ENCODE data around the gene ARF1.

The ARF1 gene

DNA sequence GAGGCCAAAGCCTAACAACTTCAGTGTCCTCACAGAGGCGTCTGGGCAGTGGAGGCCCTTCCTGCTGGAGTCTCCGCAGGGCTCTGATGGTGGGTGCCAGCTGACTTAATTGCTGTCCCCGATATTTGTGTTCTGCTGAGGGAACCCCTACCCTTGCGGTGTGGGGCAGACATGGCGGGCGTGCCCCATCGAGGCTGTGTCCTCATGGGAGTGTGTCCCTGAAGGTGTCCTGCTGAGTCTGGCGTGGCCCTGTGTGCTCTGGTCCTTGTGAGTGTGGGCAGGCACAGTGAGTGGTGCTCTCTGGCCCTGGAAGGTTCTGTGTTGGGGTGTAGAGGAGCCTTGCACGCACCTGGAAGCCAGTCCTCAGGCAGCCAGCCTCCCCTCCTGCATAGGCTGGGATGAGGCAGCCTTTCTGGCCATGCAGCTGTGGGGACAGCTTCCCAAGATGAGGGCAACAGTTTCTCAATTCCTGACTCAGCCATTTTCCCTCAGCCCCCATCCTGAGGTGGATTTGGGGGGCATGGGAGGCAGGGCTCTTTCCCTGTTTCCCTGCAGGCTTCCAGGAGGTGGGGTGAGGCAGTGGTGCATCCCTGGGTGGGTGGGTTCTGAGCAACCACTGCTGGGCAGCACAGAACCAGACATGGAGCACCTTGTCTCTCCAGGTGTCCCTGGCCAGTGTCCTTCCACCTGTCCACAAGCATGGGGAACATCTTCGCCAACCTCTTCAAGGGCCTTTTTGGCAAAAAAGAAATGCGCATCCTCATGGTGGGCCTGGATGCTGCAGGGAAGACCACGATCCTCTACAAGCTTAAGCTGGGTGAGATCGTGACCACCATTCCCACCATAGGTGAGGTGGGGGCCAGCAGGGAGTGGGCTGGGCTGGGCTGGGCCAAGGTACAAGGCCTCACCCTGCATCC, 14.2 kb downstream of the ARF1 start:
- Mint-ChIP-seq H3K9me3 (peaks cover 18% of the 10 kb centered on the region), H3K36me3 (ENCODE audit: low read depth) (peaks cover 57% of the 10 kb centered on the region), H3K27ac (no peak overlapping the region), H3K27me3 (ENCODE audit: low read depth) (no peaks in the 10 kb centered on the region), H3K4me3 (no peak overlapping the region), H3K4me1 (ENCODE audit: low read depth) (peaks cover 8% of the 10 kb centered on the region)

DNA sequence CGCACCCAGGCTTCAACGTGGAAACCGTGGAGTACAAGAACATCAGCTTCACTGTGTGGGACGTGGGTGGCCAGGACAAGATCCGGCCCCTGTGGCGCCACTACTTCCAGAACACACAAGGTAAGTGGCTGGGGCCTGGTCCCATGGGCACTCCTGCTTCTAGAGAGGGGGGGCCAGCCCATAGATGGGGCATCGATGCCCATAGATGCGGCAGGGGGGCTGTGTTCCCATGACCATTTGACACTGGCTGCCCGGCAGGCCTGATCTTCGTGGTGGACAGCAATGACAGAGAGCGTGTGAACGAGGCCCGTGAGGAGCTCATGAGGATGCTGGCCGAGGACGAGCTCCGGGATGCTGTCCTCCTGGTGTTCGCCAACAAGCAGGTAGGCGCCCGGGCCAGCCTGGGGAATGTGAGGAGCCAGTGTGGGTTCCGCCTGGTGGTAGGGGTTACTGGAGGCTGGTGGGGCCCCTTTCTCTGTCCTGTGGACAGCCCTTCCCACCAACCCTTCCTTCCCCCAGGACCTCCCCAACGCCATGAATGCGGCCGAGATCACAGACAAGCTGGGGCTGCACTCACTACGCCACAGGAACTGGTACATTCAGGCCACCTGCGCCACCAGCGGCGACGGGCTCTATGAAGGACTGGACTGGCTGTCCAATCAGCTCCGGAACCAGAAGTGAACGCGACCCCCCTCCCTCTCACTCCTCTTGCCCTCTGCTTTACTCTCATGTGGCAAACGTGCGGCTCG, 15.0 kb downstream of the ARF1 start:
- H3K27ac Mint-ChIP-seq: no peak overlapping the region
- H3K4me1 Mint-ChIP-seq (ENCODE audit: low read depth): peaks cover 5% of the 10 kb centered on the region

DNA sequence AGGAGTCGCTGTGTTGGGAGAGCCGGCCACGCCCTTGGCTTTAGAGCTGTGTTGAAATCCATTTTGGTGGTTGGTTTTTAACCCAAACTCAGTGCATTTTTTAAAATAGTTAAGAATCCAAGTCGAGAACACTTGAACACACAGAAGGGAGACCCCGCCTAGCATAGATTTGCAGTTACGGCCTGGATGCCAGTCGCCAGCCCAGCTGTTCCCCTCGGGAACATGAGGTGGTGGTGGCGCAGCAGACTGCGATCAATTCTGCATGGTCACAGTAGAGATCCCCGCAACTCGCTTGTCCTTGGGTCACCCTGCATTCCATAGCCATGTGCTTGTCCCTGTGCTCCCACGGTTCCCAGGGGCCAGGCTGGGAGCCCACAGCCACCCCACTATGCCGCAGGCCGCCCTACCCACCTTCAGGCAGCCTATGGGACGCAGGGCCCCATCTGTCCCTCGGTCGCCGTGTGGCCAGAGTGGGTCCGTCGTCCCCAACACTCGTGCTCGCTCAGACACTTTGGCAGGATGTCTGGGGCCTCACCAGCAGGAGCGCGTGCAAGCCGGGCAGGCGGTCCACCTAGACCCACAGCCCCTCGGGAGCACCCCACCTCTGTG, 15.9 kb downstream of the ARF1 start:
- no peak overlapping the region for H3K4me3 Mint-ChIP-seq

More for the DNA sequence above, 15.0 kb downstream of the ARF1 start:
- Mint-ChIP-seq H3K36me3 (ENCODE audit: low read depth) (peaks cover 49% of the 10 kb centered on the region), H3K4me3 (no peak overlapping the region), H3K27me3 (ENCODE audit: low read depth) (no peaks in the 10 kb centered on the region), H3K9me3 (peaks cover 18% of the 10 kb centered on the region)

DNA sequence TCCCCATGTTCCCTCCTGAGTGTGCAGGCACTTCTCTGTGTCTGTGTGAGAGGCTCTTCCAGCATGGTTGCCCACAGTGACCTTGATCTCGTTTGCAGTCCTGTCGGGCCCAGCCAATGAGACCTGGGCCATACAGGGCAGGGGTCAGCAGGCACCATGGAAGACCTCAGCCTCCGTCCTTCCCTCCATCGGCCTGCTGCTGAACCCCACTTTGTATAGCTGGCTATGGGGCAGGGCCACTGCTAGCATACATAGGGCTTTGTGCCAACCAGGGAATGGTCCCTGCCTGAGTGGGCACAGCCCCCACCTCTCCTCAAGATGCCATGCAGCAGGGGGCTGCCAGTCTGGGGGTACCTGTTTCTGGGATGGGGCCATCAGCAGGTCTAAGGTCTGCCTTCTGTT, 16.8 kb downstream of the ARF1 start:
- H3K36me3 Mint-ChIP-seq (ENCODE audit: low read depth): peaks cover 38% of the 10 kb centered on the region
- peaks cover 9% of the 10 kb centered on the region for H3K4me1 Mint-ChIP-seq (ENCODE audit: low read depth)
- peaks cover 14% of the 10 kb centered on the region for H3K9me3 Mint-ChIP-seq
- H3K27ac Mint-ChIP-seq: no peak overlapping the region
- no peaks in the 10 kb centered on the region for H3K27me3 Mint-ChIP-seq (ENCODE audit: low read depth)
- no peak overlapping the region for H3K4me3 Mint-ChIP-seq

More for the DNA sequence above, 15.9 kb downstream of the ARF1 start:
- Mint-ChIP-seq H3K36me3 (ENCODE audit: low read depth) (peaks cover 47% of the 10 kb centered on the region), H3K27me3 (ENCODE audit: low read depth) (no peaks in the 10 kb centered on the region), H3K9me3 (peaks cover 18% of the 10 kb centered on the region), H3K4me1 (ENCODE audit: low read depth) (peaks cover 5% of the 10 kb centered on the region), H3K27ac (no peak overlapping the region)

GRCh38 chr1:228100822-228101613, 18.5 kb downstream of the ARF1 start:
- H3K4me3 Mint-ChIP-seq: peak overlapping the region; percentile 58
- H3K36me3 Mint-ChIP-seq (ENCODE audit: low read depth): peaks cover 22% of the 10 kb centered on the region
- peaks cover 9% of the 10 kb centered on the region for H3K4me1 Mint-ChIP-seq (ENCODE audit: low read depth)
- H3K27me3 Mint-ChIP-seq (ENCODE audit: low read depth): no peaks in the 10 kb centered on the region
- no peaks in the 10 kb centered on the region for H3K9me3 Mint-ChIP-seq
- H3K27ac Mint-ChIP-seq: peak overlapping the region; percentile 75

- Mint-ChIP-seq H3K4me3 (peak overlapping the region; percentile 58), H3K27me3 (ENCODE audit: low read depth) (no peaks in the 10 kb centered on the region), H3K27ac (peak overlapping the region; percentile 19), H3K36me3 (ENCODE audit: low read depth) (peaks cover 21% of the 10 kb centered on the region), H3K9me3 (no peaks in the 10 kb centered on the region), H3K4me1 (ENCODE audit: low read depth) (peaks cover 9% of the 10 kb centered on the region)
These were observed 19.1 kb downstream of the ARF1 start for GRCh38 chr1:228101614-228101993.

- peaks cover 21% of the 10 kb centered on the region for H3K36me3 Mint-ChIP-seq (ENCODE audit: low read depth)
- H3K9me3 Mint-ChIP-seq: no peaks in the 10 kb centered on the region
- H3K4me3 Mint-ChIP-seq: peak overlapping the region; percentile 78
- peak overlapping the region; percentile 75 for H3K27ac Mint-ChIP-seq
- no peaks in the 10 kb centered on the region for H3K27me3 Mint-ChIP-seq (ENCODE audit: low read depth)
- peaks cover 9% of the 10 kb centered on the region for H3K4me1 Mint-ChIP-seq (ENCODE audit: low read depth)
These were observed 19.7 kb downstream of the ARF1 start for GRCh38 chr1:228101994-228102790.

- Mint-ChIP-seq H3K4me1 (ENCODE audit: low read depth) (peaks cover 9% of the 10 kb centered on the region), H3K36me3 (ENCODE audit: low read depth) (peaks cover 17% of the 10 kb centered on the region)
These were observed 20.5 kb downstream of the ARF1 start, which contains the start of gene C1orf35 for GRCh38 chr1:228102791-228103620. Gene C1orf35 (minus strand): TSS chr1:228103325. CDS start chr1:228103227, 98 bp downstream.

GRCh38 chr1:228104526-228105269, 22.2 kb downstream of the ARF1 start:
- peak overlapping the region; percentile 93 for H3K4me3 Mint-ChIP-seq
- H3K27me3 Mint-ChIP-seq (ENCODE audit: low read depth): no peaks in the 10 kb centered on the region
- peak overlapping the region; percentile 43 for H3K27ac Mint-ChIP-seq
- peaks cover 14% of the 10 kb centered on the region for H3K4me1 Mint-ChIP-seq (ENCODE audit: low read depth)
- no peaks in the 10 kb centered on the region for H3K9me3 Mint-ChIP-seq
- H3K36me3 Mint-ChIP-seq (ENCODE audit: low read depth): peaks cover 6% of the 10 kb centered on the region

More at GRCh38 chr1:228102791-228103620, 20.5 kb downstream of the ARF1 start, which contains the start of gene C1orf35:
- peak within 1 kb of the TSS; percentile 93 for H3K4me3 Mint-ChIP-seq
- peak within 1 kb of the TSS; percentile 92 for H3K27ac Mint-ChIP-seq
- no peaks in the 10 kb centered on the region for H3K27me3 Mint-ChIP-seq (ENCODE audit: low read depth)
- H3K9me3 Mint-ChIP-seq: no peaks in the 10 kb centered on the region

GRCh38 chr1:228105270-228105995, 22.9 kb downstream of the ARF1 start:
- Mint-ChIP-seq H3K9me3 (no peaks in the 10 kb centered on the region), H3K27ac (no peak overlapping the region), H3K4me1 (ENCODE audit: low read depth) (peaks cover 20% of the 10 kb centered on the region), H3K4me3 (no peak overlapping the region), H3K27me3 (ENCODE audit: low read depth) (no peaks in the 10 kb centered on the region), H3K36me3 (ENCODE audit: low read depth) (peaks cover 3% of the 10 kb centered on the region)

- peaks cover 3% of the 10 kb centered on the region for H3K36me3 Mint-ChIP-seq (ENCODE audit: low read depth)
- no peaks in the 10 kb centered on the region for H3K9me3 Mint-ChIP-seq
- peaks cover 20% of the 10 kb centered on the region for H3K4me1 Mint-ChIP-seq (ENCODE audit: low read depth)
- no peak overlapping the region for H3K27ac Mint-ChIP-seq
- peak overlapping the region; percentile 10 for H3K4me3 Mint-ChIP-seq
- H3K27me3 Mint-ChIP-seq (ENCODE audit: low read depth): no peaks in the 10 kb centered on the region
These were observed 23.7 kb downstream of the ARF1 start for GRCh38 chr1:228105996-228106799.
